K562 (cell line): ENCODE results near the gene RAD52. TPM values are rescaled to one million over a fixed set of nuclear protein-coding genes. Genes with fewer than 3 reads are reported as not detected.
A peak's percentile ranks its signal among the peaks of the same experiment; 100 is the strongest.

ENCODE experiments used
- ATAC-seq: fragments of 200-7000 bp; cut with Tn5 transposase; 3 replicates; pipeline ENCODE4 v1.9.1; 2020; ENCODE audit warnings: moderate library complexity
- BruUV-seq: library from RNA; stranded (reverse); fragments of 400-500 nt; replicated peaks from 2 replicates; lab custom pipeline; 2021; lab: Mats Ljungman, UMichigan
- CTCF ChIA-PET: fragments of 300-600 bp; formaldehyde crosslinking; extraction: SDS; loops from one replicate; lab custom pipeline; 2021; ENCODE audit warnings: low intra/inter-chr PET ratio; lab: Yijun Ruan, JAX
- POLR2A ChIA-PET: fragments of 300-600, 350-650 bp; sonication (Branson Sonifier 250); formaldehyde crosslinking; extraction: SDS; loops from one replicate; lab custom pipeline; 2021; ENCODE audit warnings: antibody characterized with exemption, inconsistent platforms; lab: Yijun Ruan, JAX
- DNase-seq, 4 experiments: peaks; one replicate each; pipeline versions ENCODE4 v3.0.0 to v3.0.0-alpha.2; 2011 to 2018; ENCODE audit warnings: low spot score in 3 of 4, mixed read lengths in 3 of 4; ENCODE audit errors: extremely low read depth in 1 of 4
- FAIRE-seq: peaks from 2 replicates; lab custom pipeline; 2011; peaks lifted over from hg19 to GRCh38; lab: Jason Lieb, UNC
- H2AFZ ChIP-seq: 2 replicates; pipeline ENCODE4 v1.6.0; 2011; ENCODE audit warnings: low read depth, low read length, control low read depth, inconsistent platforms
- H3K27ac ChIP-seq: fragments of 200-600 bp; 3 replicates; pipeline ENCODE4 v1.8.0; 2011; ENCODE audit warnings: low read depth, mild to moderate bottlenecking, control low read depth, inconsistent platforms, low read length, moderate library complexity, mixed read lengths; ENCODE audit errors: extremely low read depth
- H3K27me3 ChIP-seq, 2 experiments: fragments of 300-600 bp in 1 of 2; 2 replicates in 1 of 2; 3 replicates in 1 of 2; pipeline versions ENCODE4 v1.6.0 to v1.8.0; 2011; ENCODE audit warnings: inconsistent platforms in 2 of 2, low read length in 2 of 2, mild to moderate bottlenecking in 1 of 2, mixed read lengths in 1 of 2, moderate library complexity in 1 of 2; ENCODE audit not compliant: control insufficient read depth in 2 of 2, insufficient read depth in 2 of 2
- H3K36me3 ChIP-seq: fragments of 300-600 bp; 3 replicates; pipeline ENCODE4 v1.8.0; 2011; ENCODE audit warnings: mild to moderate bottlenecking, low read length, inconsistent platforms; ENCODE audit not compliant: control insufficient read depth, insufficient read depth
- H3K4me1 ChIP-seq, 2 experiments: fragments of 200-600 bp in 1 of 2; replicated peaks in 1 of 2; 2 replicates in 1 of 2; 3 replicates in 1 of 2; pipeline versions ENCODE4 v1.5.1 to v1.8.0; 2011; ENCODE audit warnings: inconsistent platforms in 2 of 2, low read length in 2 of 2, mild to moderate bottlenecking in 1 of 2, mixed read lengths in 1 of 2, moderate library complexity in 1 of 2; ENCODE audit not compliant: control insufficient read depth in 2 of 2, insufficient read depth in 2 of 2
- H3K4me2 ChIP-seq: 2 replicates; pipeline ENCODE4 v1.6.1; 2011; ENCODE audit warnings: low read length, control low read depth, inconsistent platforms, mixed read lengths; ENCODE audit not compliant: insufficient read depth
- H3K4me3 ChIP-seq: fragments of 200-600 bp; sonication (generic), shearing (Covaris generic); 2 replicates; pipeline ENCODE4 v1.5.1; 2016; ENCODE audit warnings: control low read depth, inconsistent platforms
- H3K79me2 ChIP-seq: fragments of 200-600 bp; 3 replicates; pipeline ENCODE4 v1.8.0; 2011; ENCODE audit warnings: low read length, inconsistent platforms; ENCODE audit not compliant: control insufficient read depth, insufficient read depth
- H3K9ac ChIP-seq, 2 experiments: 2 replicates each; pipeline versions ENCODE4 v1.6.0 to v1.6.1; 2011; ENCODE audit warnings: low read depth in 2 of 2, low read length in 2 of 2, control low read depth in 1 of 2, inconsistent platforms in 1 of 2, mild to moderate bottlenecking in 1 of 2, mixed read lengths in 1 of 2; ENCODE audit not compliant: insufficient read depth in 1 of 2
- H3K9me1 ChIP-seq: one replicate; pipeline ENCODE4 v1.6.0; 2011; ENCODE audit warnings: inconsistent platforms, mild to moderate bottlenecking, low read length, moderate library complexity; ENCODE audit not compliant: control insufficient read depth, insufficient read depth
- H3K9me3 ChIP-seq: replicated peaks from 2 replicates; pipeline ENCODE4 v1.5.1; 2011; ENCODE audit warnings: low read depth, low read length, inconsistent platforms; ENCODE audit not compliant: control insufficient read depth, insufficient read depth
- H4K20me1 ChIP-seq: replicated peaks from 2 replicates; pipeline ENCODE4 v1.6.1; 2011; ENCODE audit warnings: low read length, inconsistent platforms, mixed read lengths; ENCODE audit not compliant: control insufficient read depth, insufficient read depth
- WGBS: fragments of 100-300 bp; shearing (Covaris generic); methylation state at CpG from one replicate; pipeline ENCODE4 v1.1.6; 2016; ENCODE audit warnings: low coverage, mixed read lengths; ENCODE audit not compliant: insufficient coverage; ENCODE audit errors: missing lambda C conversion rate; 5-methylcytosine and 5-hydroxymethylcytosine counted together
- in situ Hi-C: fragments of 300-500 bp; cut with MboI; formaldehyde crosslinking; loops from 4 replicates; pipeline ENCODE4 v1.15.0; 2018; ENCODE audit warnings: inconsistent platforms, mixed read lengths
- intact Hi-C: fragments of 100-400 bp; cut with micrococcal nuclease; formaldehyde crosslinking; loops from 2 replicates; pipeline ENCODE4 v1.14.2; 2022
- polyA plus RNA-seq, 8 experiments: library from polyadenylated mRNA; depleted of rRNA in 4 of 8; stranded (reverse) in 5 of 8; unstranded in 3 of 8; fragments of >200 nt; fragmentation: Nextera tagmentation in 2 of 8; fragmentation: Illumina TruSeq in 1 of 8; extraction: Ambion mirVana in 2 of 8; extraction: Trizol in 1 of 8; gene quantifications; 2 replicates each; pipeline versions ENCODE4 v1.2.1 to v1.2.3, GENCODE V29; 2011 to 2014; ENCODE audit warnings: inconsistent platforms in 1 of 8, missing spikeins in 1 of 8
- total RNA-seq, 7 experiments: library from RNA; depleted of rRNA in 6 of 7; stranded (reverse); fragments of >200 nt in 6 of 7; fragmentation: Illumina TruSeq in 2 of 7; extraction: Trizol in 2 of 7; gene quantifications; 2 replicates each; pipeline versions ENCODE4 v1.2.1 to v1.2.3, GENCODE V29; 2011 to 2021; ENCODE audit warnings: low replicate concordance in 1 of 7
- TF ChIP-seq, protein P1 (sequence below): fragments of 250-450 bp; sonication (Bioruptor Pico); IDR thresholded peaks from 2 replicates; pipeline ENCODE4 v1.5.0; 2020; ENCODE audit warnings: mild to moderate bottlenecking
- TF ChIP-seq, protein P2 (sequence below): sonication (generic); formaldehyde crosslinking; IDR thresholded peaks from 2 replicates; pipeline ENCODE4 v1.8.1; 2023; ENCODE audit warnings: mild to moderate bottlenecking, missing genetic modification reagents

The RAD52 gene
- total and polyA plus RNA-seq, 9 of the 15 experiments (the other 6 are each of a cell fraction or from before 2014, with no cell fraction given): 1.3 to 15.9 (median 9.3) TPM

DNA sequence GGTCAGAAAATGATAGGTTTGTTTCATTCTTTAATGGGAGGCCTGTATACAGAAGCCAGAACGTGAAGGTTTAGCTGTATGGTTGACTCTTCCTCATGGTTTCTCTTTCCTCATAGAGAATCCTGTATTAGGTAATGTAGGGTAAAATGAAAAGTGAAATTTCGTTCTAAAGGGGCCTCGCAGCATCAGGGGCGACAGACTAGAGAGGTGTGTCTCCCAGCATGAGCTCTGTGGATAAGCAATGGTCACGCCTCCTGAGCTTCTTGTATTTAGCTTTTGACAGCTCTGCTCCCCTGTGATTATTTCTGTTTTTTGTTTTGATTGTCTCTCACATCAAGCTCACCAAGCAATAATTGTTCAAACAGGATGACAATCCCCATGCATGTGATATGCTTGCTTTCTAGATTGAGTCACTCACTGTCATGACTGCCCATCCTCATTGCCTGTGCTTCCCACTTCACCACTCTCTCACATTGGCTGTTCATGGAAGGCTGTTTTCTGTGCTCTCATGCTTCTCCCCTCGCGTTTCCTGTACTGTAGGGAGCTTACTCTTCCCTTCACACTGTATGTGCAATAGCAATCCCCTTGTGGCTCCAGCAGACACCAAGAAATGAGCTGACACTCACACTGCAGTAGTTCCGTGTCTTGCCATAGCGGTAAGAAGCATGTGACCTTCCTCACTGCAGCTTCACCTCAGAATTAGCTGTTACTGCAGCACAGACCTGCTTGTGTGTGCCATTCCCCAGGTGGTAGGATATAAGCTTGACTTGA, 44.0 kb downstream of the RAD52 start:
- TF ChIP-seq, protein P1, sequence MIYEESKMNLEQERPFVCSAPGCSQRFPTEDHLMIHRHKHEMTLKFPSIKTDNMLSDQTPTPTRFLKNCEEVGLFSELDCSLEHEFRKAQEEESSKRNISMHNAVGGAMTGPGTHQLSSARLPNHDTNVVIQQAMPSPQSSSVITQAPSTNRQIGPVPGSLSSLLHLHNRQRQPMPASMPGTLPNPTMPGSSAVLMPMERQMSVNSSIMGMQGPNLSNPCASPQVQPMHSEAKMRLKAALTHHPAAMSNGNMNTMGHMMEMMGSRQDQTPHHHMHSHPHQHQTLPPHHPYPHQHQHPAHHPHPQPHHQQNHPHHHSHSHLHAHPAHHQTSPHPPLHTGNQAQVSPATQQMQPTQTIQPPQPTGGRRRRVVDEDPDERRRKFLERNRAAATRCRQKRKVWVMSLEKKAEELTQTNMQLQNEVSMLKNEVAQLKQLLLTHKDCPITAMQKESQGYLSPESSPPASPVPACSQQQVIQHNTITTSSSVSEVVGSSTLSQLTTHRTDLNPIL (CRISPR knock-in tag): no peak
- TF ChIP-seq, protein P2, sequence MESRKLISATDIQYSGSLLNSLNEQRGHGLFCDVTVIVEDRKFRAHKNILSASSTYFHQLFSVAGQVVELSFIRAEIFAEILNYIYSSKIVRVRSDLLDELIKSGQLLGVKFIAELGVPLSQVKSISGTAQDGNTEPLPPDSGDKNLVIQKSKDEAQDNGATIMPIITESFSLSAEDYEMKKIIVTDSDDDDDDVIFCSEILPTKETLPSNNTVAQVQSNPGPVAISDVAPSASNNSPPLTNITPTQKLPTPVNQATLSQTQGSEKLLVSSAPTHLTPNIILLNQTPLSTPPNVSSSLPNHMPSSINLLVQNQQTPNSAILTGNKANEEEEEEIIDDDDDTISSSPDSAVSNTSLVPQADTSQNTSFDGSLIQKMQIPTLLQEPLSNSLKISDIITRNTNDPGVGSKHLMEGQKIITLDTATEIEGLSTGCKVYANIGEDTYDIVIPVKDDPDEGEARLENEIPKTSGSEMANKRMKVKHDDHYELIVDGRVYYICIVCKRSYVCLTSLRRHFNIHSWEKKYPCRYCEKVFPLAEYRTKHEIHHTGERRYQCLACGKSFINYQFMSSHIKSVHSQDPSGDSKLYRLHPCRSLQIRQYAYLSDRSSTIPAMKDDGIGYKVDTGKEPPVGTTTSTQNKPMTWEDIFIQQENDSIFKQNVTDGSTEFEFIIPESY: peak; percentile 65; the same call in 1 of the 2 replicates
- peaks cover 9% of the 10 kb centered on the region for H3K79me2 ChIP-seq
- WGBS: 78% methylated on average over 9 of the region's 9 CpGs
- no peak overlapping the region for H3K4me3 ChIP-seq
- H4K20me1 ChIP-seq: no peaks in the 10 kb centered on the region; the same call in 1 of the 2 replicates
- no peak overlapping the region; the same call in 2 of the 3 replicates for H3K27ac ChIP-seq
- H3K9ac ChIP-seq: no peak overlapping the region
- ChIA-PET CTCF (no interaction called here), POLR2A (no interaction called here)
- H3K36me3 ChIP-seq: peaks cover 90% of the 10 kb centered on the region
- no peak overlapping the region for H2AFZ ChIP-seq
- intact Hi-C loops: no loop called here
- BruUV-seq: no TSS peak
- no peak for ATAC-seq
- no peaks in the 10 kb centered on the region for H3K9me3 ChIP-seq
- H3K27me3 ChIP-seq: no peaks in the 10 kb centered on the region
- FAIRE-seq: no peak
- no peak for DNase-seq
- in situ Hi-C loops: no loop called here
- H3K4me1 ChIP-seq: peaks cover 0 to 27% of the 10 kb centered on the region in 2 experiments; a peak in 2 of 5 replicates
- H3K4me2 ChIP-seq: no peak overlapping the region
- no peaks in the 10 kb centered on the region for H3K9me1 ChIP-seq
